HepG2 (cell line): ENCODE measurements around the gene PXDC1. TPM values are rescaled to one million over a fixed set of nuclear protein-coding genes. Genes with fewer than 3 reads are reported as not detected.

Source experiments
- AKAP8 ChIP-seq: sonication (generic); formaldehyde crosslinking; IDR thresholded peaks from 2 replicates; pipeline ENCODE4 v1.5.1; 2020; ENCODE audit warnings: mild to moderate bottlenecking, missing genetic modification reagents
- ATM ChIP-seq: fragments of 450-650 bp; IDR thresholded peaks from 2 replicates; pipeline ENCODE4 v1.7.1; 2017; ENCODE audit warnings: mild to moderate bottlenecking, borderline replicate concordance
- FOXK1 ChIP-seq: sonication (generic); formaldehyde crosslinking; IDR thresholded peaks from 2 replicates; pipeline ENCODE4 v1.4.0; 2020; ENCODE audit warnings: low read depth, missing genetic modification reagents, borderline replicate concordance
- GATAD2A ChIP-seq: IDR thresholded peaks from 2 replicates; pipeline ENCODE4 v1.6.1; 2016
- KAT7 ChIP-seq: IDR thresholded peaks from 2 replicates; pipeline ENCODE4 v1.6.1; 2018; ENCODE audit warnings: borderline replicate concordance, missing compliant biosample characterization
- KLF9 ChIP-seq: IDR thresholded peaks from 2 replicates; pipeline ENCODE4 v1.6.1; 2016; ENCODE audit warnings: low read depth
- MLLT10 ChIP-seq: sonication (generic); formaldehyde crosslinking; IDR thresholded peaks from 2 replicates; pipeline ENCODE4 v1.4.0; 2020; ENCODE audit warnings: missing genetic modification reagents
- NONO ChIP-seq, 2 experiments: fragments of 450-650 bp in 1 of 2; sonication (generic) in 1 of 2; formaldehyde crosslinking in 1 of 2; IDR thresholded peaks in 1 of 2; conservative IDR thresholded peaks in 1 of 2; 2 replicates each; pipeline versions ENCODE4 v1.6.1 to v1.8.0; 2017 to 2022; ENCODE audit warnings: mild to moderate bottlenecking in 1 of 2, missing genetic modification reagents in 1 of 2, moderate library complexity in 1 of 2
- REXO4 ChIP-seq: sonication (generic); formaldehyde crosslinking; IDR thresholded peaks from 2 replicates; pipeline ENCODE4 v1.8.0; 2022; ENCODE audit warnings: missing genetic modification reagents, mild to moderate bottlenecking, borderline replicate concordance
- RFX5 ChIP-seq: IDR thresholded peaks from 2 replicates; pipeline ENCODE4 v1.6.1; 2011; ENCODE audit warnings: low read depth, low read length, improper control_type of control experiment
- SIN3A ChIP-seq: IDR thresholded peaks from 2 replicates; pipeline ENCODE4 v1.6.1; 2011; ENCODE audit warnings: low read depth, mild to moderate bottlenecking, control low read depth, low read length, borderline replicate concordance
- SP140L ChIP-seq: sonication (generic); formaldehyde crosslinking; IDR thresholded peaks from 2 replicates; pipeline ENCODE4 v1.4.0; 2020; ENCODE audit warnings: missing genetic modification reagents, borderline replicate concordance
- SP5 ChIP-seq: IDR thresholded peaks from 2 replicates; pipeline ENCODE4 v1.6.1; 2016; ENCODE audit warnings: low read depth, borderline replicate concordance
- TBX3 ChIP-seq: fragments of 450-650 bp; IDR thresholded peaks from 2 replicates; pipeline ENCODE4 v1.6.1; 2017; ENCODE audit warnings: antibody characterized with exemption, mild to moderate bottlenecking, inconsistent platforms, borderline replicate concordance
- ZNF10 ChIP-seq: sonication (generic); formaldehyde crosslinking; IDR thresholded peaks from 2 replicates; pipeline ENCODE4 v1.4.0; 2020; ENCODE audit warnings: mild to moderate bottlenecking, low read depth, missing genetic modification reagents, borderline replicate concordance
- ZNF672 ChIP-seq: sonication (generic); formaldehyde crosslinking; IDR thresholded peaks from 2 replicates; pipeline ENCODE4 v1.8.1; 2022; ENCODE audit warnings: missing genetic modification reagents
- ZNF839 ChIP-seq: sonication (generic); formaldehyde crosslinking; IDR thresholded peaks from 2 replicates; pipeline ENCODE4 v1.4.0; 2020; ENCODE audit warnings: missing genetic modification reagents, mild to moderate bottlenecking, borderline replicate concordance
- polyA plus RNA-seq, 8 experiments: library from polyadenylated mRNA; depleted of rRNA in 3 of 8; stranded (reverse) in 7 of 8; unstranded in 1 of 8; fragments of >200 nt; fragmentation: Illumina TruSeq in 4 of 8; extraction: Trizol in 4 of 8; gene quantifications; 2 replicates each; pipeline versions ENCODE4 v1.2.1 to v1.2.3, GENCODE V29; 2011 to 2016; ENCODE audit warnings: low read depth in 4 of 8, missing spikeins in 1 of 8, mixed read lengths in 1 of 8; ENCODE audit not compliant: insufficient read depth in 1 of 8
- total RNA-seq, 5 experiments: library from RNA; depleted of rRNA; stranded (reverse); fragments of >200 nt; fragmentation: Illumina TruSeq; extraction: Trizol; gene quantifications; 2 replicates each; pipeline ENCODE4 v1.2.3, GENCODE V29; 2016; ENCODE audit warnings: low read depth in 1 of 5
- TF ChIP-seq, protein P1 (sequence below): sonication (generic); formaldehyde crosslinking; IDR thresholded peaks from 2 replicates; pipeline ENCODE4 v1.8.1; 2023; ENCODE audit warnings: mild to moderate bottlenecking, inconsistent platforms, moderate library complexity, missing genetic modification reagents, borderline replicate concordance
- TF ChIP-seq, protein P2 (sequence below), 2 experiments: sonication (generic) in 1 of 2; formaldehyde crosslinking in 1 of 2; IDR thresholded peaks; 2 replicates each; pipeline versions ENCODE4 v1.5.1 to v1.6.1; 2011 to 2020; ENCODE audit warnings: borderline replicate concordance in 1 of 2, low read depth in 1 of 2, low read length in 1 of 2, mild to moderate bottlenecking in 1 of 2, missing genetic modification reagents in 1 of 2, moderate library complexity in 1 of 2
- TF ChIP-seq, protein P3 (sequence below): sonication (generic); formaldehyde crosslinking; IDR thresholded peaks from 2 replicates; pipeline ENCODE4 v1.4.0; 2020; ENCODE audit warnings: missing genetic modification reagents
- TF ChIP-seq, protein P4 (sequence below): sonication (generic); formaldehyde crosslinking; conservative IDR thresholded peaks from 2 replicates; pipeline ENCODE4 v1.4.0; 2020; ENCODE audit warnings: missing genetic modification reagents
- TF ChIP-seq, protein P5 (sequence below): sonication (generic); formaldehyde crosslinking; IDR thresholded peaks from 2 replicates; pipeline ENCODE4 v1.4.0; 2020; ENCODE audit warnings: mild to moderate bottlenecking, low read depth, missing genetic modification reagents

Gene PXDC1
- total and polyA plus RNA-seq, 2 of the 13 experiments (the other 11 are each of a cell fraction or from before 2014, with no cell fraction given): 32.4 to 34.7 TPM

DNA sequence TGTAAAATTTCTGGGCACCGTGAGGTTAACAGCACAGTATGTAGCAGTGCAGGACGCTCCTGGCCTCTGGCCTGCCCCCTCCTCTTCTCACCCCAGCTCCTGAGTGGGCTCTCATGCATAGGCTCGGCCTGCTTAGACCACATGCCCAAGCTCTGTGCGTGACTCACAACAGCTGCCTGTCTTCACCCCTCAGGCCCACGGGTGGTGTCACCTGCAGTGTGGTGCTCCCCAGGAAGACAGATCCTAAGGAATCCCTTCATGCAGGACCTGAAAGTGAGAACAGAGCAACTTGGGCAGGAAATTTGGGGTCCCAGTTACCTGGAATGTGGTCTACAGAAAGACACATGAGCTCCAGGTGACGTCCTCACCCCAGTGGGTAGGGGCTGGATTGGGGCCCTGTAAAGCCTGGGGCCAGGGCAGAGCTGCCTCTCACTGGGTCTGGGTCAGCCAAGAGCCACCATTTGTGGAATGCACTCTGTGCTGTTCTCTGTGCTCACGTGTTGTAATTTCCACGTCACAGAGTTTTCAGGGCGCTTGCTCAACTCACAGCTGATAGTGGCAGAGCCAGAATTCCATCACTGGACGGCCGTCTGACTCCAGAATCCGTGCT, 37.0 kb upstream of the PXDC1 start (continued):
- peak; percentile 14; the same call in 1 of the 2 replicates for TF ChIP-seq KLF9
- TF ChIP-seq MLLT10 (CRISPR knock-in tag): no peak
- no peak; the same call in 1 of the 2 replicates for TF ChIP-seq RFX5
- TF ChIP-seq, protein P1, sequence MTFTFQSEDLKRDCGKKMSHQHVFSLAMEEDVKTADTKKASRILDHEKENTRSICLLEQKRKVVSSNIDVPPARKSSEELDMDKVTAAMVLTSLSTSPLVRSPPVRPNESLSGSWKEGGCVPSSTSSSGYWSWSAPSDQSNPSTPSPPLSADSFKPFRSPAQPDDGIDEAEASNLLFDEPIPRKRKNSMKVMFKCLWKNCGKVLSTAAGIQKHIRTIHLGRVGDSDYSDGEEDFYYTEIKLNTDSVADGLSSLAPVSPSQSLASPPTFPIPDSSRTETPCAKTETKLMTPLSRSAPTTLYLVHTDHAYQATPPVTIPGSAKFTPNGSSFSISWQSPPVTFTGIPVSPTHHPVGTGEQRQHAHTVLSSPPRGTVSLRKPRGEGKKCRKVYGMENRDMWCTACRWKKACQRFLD (CRISPR knock-in tag): no peak
- TF ChIP-seq ATM: no peak
- TF ChIP-seq ZNF10 (CRISPR knock-in tag): no peak
- TF ChIP-seq GATAD2A (CRISPR knock-in tag): no peak; the same call in 1 of the 2 replicates
- TF ChIP-seq, protein P2, sequence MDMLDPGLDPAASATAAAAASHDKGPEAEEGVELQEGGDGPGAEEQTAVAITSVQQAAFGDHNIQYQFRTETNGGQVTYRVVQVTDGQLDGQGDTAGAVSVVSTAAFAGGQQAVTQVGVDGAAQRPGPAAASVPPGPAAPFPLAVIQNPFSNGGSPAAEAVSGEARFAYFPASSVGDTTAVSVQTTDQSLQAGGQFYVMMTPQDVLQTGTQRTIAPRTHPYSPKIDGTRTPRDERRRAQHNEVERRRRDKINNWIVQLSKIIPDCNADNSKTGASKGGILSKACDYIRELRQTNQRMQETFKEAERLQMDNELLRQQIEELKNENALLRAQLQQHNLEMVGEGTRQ (IDR thresholded peaks at IDR 0.05; ENCODE audit: low read depth, low read length): peak; percentile 67; the same call in 1 of the 2 replicates
- TF ChIP-seq, protein P2 (CRISPR knock-in tag; IDR thresholded peaks at IDR 0.05; ENCODE audit: borderline replicate concordance): 0 out of 2 replicates have a peak, but pooled peaks have one; percentile 29
- TF ChIP-seq SP140L (CRISPR knock-in tag): 0 out of 2 replicates have a peak, but pooled peaks have one; percentile 70
- TF ChIP-seq SIN3A: no peak
- no peak for TF ChIP-seq ZNF672
- TF ChIP-seq AKAP8: 0 out of 2 replicates have a peak, but pooled peaks have one; percentile 40
- TF ChIP-seq ZNF839: 0 out of 2 replicates have a peak, but pooled peaks have one; percentile 49
- TF ChIP-seq, protein P3, sequence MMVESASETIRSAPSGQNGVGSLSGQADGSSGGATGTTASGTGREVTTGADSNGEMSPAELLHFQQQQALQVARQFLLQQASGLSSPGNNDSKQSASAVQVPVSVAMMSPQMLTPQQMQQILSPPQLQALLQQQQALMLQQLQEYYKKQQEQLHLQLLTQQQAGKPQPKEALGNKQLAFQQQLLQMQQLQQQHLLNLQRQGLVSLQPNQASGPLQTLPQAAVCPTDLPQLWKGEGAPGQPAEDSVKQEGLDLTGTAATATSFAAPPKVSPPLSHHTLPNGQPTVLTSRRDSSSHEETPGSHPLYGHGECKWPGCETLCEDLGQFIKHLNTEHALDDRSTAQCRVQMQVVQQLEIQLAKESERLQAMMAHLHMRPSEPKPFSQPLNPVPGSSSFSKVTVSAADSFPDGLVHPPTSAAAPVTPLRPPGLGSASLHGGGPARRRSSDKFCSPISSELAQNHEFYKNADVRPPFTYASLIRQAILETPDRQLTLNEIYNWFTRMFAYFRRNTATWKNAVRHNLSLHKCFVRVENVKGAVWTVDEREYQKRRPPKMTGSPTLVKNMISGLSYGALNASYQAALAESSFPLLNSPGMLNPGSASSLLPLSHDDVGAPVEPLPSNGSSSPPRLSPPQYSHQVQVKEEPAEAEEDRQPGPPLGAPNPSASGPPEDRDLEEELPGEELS: no peak
- TF ChIP-seq KAT7 (CRISPR knock-in tag): no peak; the same call in 1 of the 2 replicates
- no peak for TF ChIP-seq SP5 (CRISPR knock-in tag)
- TF ChIP-seq, protein P4, sequence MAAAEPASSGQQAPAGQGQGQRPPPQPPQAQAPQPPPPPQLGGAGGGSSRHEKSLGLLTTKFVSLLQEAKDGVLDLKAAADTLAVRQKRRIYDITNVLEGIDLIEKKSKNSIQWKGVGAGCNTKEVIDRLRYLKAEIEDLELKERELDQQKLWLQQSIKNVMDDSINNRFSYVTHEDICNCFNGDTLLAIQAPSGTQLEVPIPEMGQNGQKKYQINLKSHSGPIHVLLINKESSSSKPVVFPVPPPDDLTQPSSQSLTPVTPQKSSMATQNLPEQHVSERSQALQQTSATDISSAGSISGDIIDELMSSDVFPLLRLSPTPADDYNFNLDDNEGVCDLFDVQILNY: peak; percentile 33; the same call in 1 of the 2 replicates
- TF ChIP-seq REXO4 (CRISPR knock-in tag): no peak
- TF ChIP-seq, protein P5, sequence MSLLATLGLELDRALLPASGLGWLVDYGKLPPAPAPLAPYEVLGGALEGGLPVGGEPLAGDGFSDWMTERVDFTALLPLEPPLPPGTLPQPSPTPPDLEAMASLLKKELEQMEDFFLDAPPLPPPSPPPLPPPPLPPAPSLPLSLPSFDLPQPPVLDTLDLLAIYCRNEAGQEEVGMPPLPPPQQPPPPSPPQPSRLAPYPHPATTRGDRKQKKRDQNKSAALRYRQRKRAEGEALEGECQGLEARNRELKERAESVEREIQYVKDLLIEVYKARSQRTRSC (CRISPR knock-in tag): no peak
- no peak for TF ChIP-seq NONO (IDR thresholded peaks at IDR 0.05)
- no peak for TF ChIP-seq NONO (CRISPR knock-in tag; conservative IDR thresholded peaks at IDR 0.05)
- TF ChIP-seq FOXK1 (CRISPR knock-in tag): no peak
- no peak for TF ChIP-seq TBX3
